H9 (cell line): Measurements from ENCODE around the gene CCR4. TPM values are rescaled to one million over a fixed set of nuclear protein-coding genes. Genes with fewer than 3 reads are reported as not detected.

ENCODE experiments used
- DNase-seq: peaks from one replicate; pipeline ENCODE4 v3.0.0-alpha.2; 2017
- H2AFZ ChIP-seq: one replicate; pipeline ENCODE4 v1.6.1; 2013; ENCODE audit warnings: mild to moderate bottlenecking, low read length, control low read depth, moderate library complexity
- H2AK5ac ChIP-seq: 2 replicates; pipeline ENCODE4 v1.6.1; 2013; ENCODE audit warnings: low read length, control low read depth, mixed read lengths; ENCODE audit not compliant: insufficient read length
- H2BK120ac ChIP-seq: one replicate; pipeline ENCODE4 v1.6.1; 2013; ENCODE audit warnings: low read depth, mild to moderate bottlenecking, low read length, control low read depth, inconsistent platforms; ENCODE audit not compliant: poor library complexity, severe bottlenecking
- H2BK12ac ChIP-seq: 2 replicates; pipeline ENCODE4 v1.6.1; 2013; ENCODE audit warnings: low read length, control low read depth, mixed read lengths, low read depth; ENCODE audit not compliant: insufficient read length
- H2BK15ac ChIP-seq: 2 replicates; pipeline ENCODE4 v1.6.1; 2013; ENCODE audit warnings: low read depth, low read length, control low read depth
- H2BK20ac ChIP-seq: one replicate; pipeline ENCODE4 v1.6.1; 2013; ENCODE audit warnings: low read depth, mild to moderate bottlenecking, low read length, control low read depth, inconsistent platforms; ENCODE audit not compliant: poor library complexity, severe bottlenecking
- H2BK5ac ChIP-seq: 2 replicates; pipeline ENCODE4 v1.6.1; 2013; ENCODE audit warnings: low read length, control low read depth, mixed read lengths; ENCODE audit not compliant: insufficient read length
- H3K14ac ChIP-seq: 2 replicates; pipeline ENCODE4 v1.6.1; 2013; ENCODE audit warnings: low read length, control low read depth; ENCODE audit not compliant: insufficient read depth
- H3K18ac ChIP-seq: 2 replicates; pipeline ENCODE4 v1.6.1; 2013; ENCODE audit warnings: low read depth, mild to moderate bottlenecking, mixed read lengths, low read length, control low read depth; ENCODE audit not compliant: insufficient read length
- H3K23ac ChIP-seq: 2 replicates; pipeline ENCODE4 v1.6.1; 2013; ENCODE audit warnings: low read length, control low read depth, mixed read lengths, low read depth; ENCODE audit not compliant: insufficient read length
- H3K23me2 ChIP-seq: 2 replicates; pipeline ENCODE4 v1.6.1; 2013; ENCODE audit warnings: low read depth, mild to moderate bottlenecking, mixed read lengths, low read length, control low read depth; ENCODE audit not compliant: insufficient read length, poor library complexity, severe bottlenecking
- H3K27ac ChIP-seq: 2 replicates; pipeline ENCODE4 v1.5.1; 2013; ENCODE audit warnings: low read length, control low read depth, mixed read lengths, low read depth; ENCODE audit not compliant: insufficient read length
- H3K27me3 ChIP-seq: 2 replicates; pipeline ENCODE4 v1.6.1; 2013; ENCODE audit warnings: low read length, control low read depth, inconsistent platforms; ENCODE audit not compliant: insufficient read depth
- H3K4ac ChIP-seq: 2 replicates; pipeline ENCODE4 v1.6.1; 2013; ENCODE audit warnings: low read depth, mild to moderate bottlenecking, control low read depth, inconsistent platforms, low read length, moderate library complexity
- H3K4me1 ChIP-seq: 2 replicates; pipeline ENCODE4 v1.6.1; 2013; ENCODE audit warnings: low read length, control low read depth, inconsistent platforms; ENCODE audit not compliant: insufficient read depth
- H3K4me2 ChIP-seq: 2 replicates; pipeline ENCODE4 v1.6.1; 2013; ENCODE audit warnings: low read length, control low read depth, mixed read lengths; ENCODE audit not compliant: insufficient read length, insufficient read depth
- H3K56ac ChIP-seq: 2 replicates; pipeline ENCODE4 v1.6.1; 2013; ENCODE audit warnings: low read depth, mild to moderate bottlenecking, mixed read lengths, low read length, control low read depth; ENCODE audit not compliant: insufficient read length
- H3K79me1 ChIP-seq: 2 replicates; pipeline ENCODE4 v1.6.1; 2013; ENCODE audit warnings: low read depth, mild to moderate bottlenecking, moderate library complexity, low read length, control low read depth, inconsistent platforms; ENCODE audit not compliant: insufficient read depth, poor library complexity, severe bottlenecking
- H3K79me2 ChIP-seq: 2 replicates; pipeline ENCODE4 v1.6.1; 2013; ENCODE audit warnings: low read length, control low read depth, inconsistent platforms; ENCODE audit not compliant: insufficient read depth
- H3K9ac ChIP-seq: 2 replicates; pipeline ENCODE4 v1.6.1; 2013; ENCODE audit warnings: low read length, control low read depth, mixed read lengths; ENCODE audit not compliant: insufficient read length; ENCODE audit errors: extremely low read depth
- H3K9me3 ChIP-seq: one replicate; pipeline ENCODE4 v1.6.1; 2013; ENCODE audit warnings: low read depth, low read length, inconsistent platforms; ENCODE audit not compliant: control insufficient read depth
- H3T11ph ChIP-seq: one replicate; pipeline ENCODE4 v1.6.1; 2013; ENCODE audit warnings: mild to moderate bottlenecking, low read length, control low read depth, inconsistent platforms
- H4K20me1 ChIP-seq: one replicate; pipeline ENCODE4 v1.6.1; 2013; ENCODE audit not compliant: control insufficient read depth, insufficient read length, insufficient read depth
- H4K5ac ChIP-seq: 2 replicates; pipeline ENCODE4 v1.6.1; 2013; ENCODE audit warnings: low read depth, mild to moderate bottlenecking, mixed read lengths, low read length, control low read depth; ENCODE audit not compliant: insufficient read length
- H4K8ac ChIP-seq: replicated peaks from 2 replicates; pipeline ENCODE4 v1.6.1; 2013; ENCODE audit warnings: low read length, control low read depth, mixed read lengths, low read depth; ENCODE audit not compliant: insufficient read length
- H4K91ac ChIP-seq: 2 replicates; pipeline ENCODE4 v1.6.1; 2013; ENCODE audit warnings: low read depth, mild to moderate bottlenecking, moderate library complexity, mixed read lengths, low read length, control low read depth; ENCODE audit not compliant: insufficient read length
- H3K27ac Mint-ChIP-seq, 3 experiments: 2 replicates in 2 of 3; 3 replicates in 1 of 3; pipeline ENCODE4 v1.8.0; 2020 to 2021; ENCODE audit warnings: mixed read lengths in 3 of 3, mild to moderate bottlenecking in 1 of 3, moderate library complexity in 1 of 3
- H3K27me3 Mint-ChIP-seq: 2 replicates; pipeline ENCODE4 v1.8.0; 2021; ENCODE audit warnings: low read depth, mild to moderate bottlenecking, moderate library complexity, mixed read lengths
- H3K36me3 Mint-ChIP-seq, 3 experiments: 2 replicates in 2 of 3; 3 replicates in 1 of 3; pipeline ENCODE4 v1.8.0; 2020 to 2021; ENCODE audit warnings: low read depth in 3 of 3, mixed read lengths in 3 of 3; ENCODE audit not compliant: insufficient read depth in 1 of 3
- H3K4me1 Mint-ChIP-seq, 2 experiments: 2 replicates each; pipeline ENCODE4 v1.8.0; 2020; ENCODE audit warnings: mixed read lengths in 2 of 2
- H3K4me3 Mint-ChIP-seq, 2 experiments: 2 replicates in 1 of 2; 3 replicates in 1 of 2; pipeline ENCODE4 v1.8.0; 2020 to 2021; ENCODE audit warnings: mild to moderate bottlenecking in 2 of 2, mixed read lengths in 2 of 2, moderate library complexity in 1 of 2
- H3K9me3 Mint-ChIP-seq, 2 experiments: 2 replicates in 1 of 2; 3 replicates in 1 of 2; pipeline ENCODE4 v1.8.0; 2020; ENCODE audit warnings: mild to moderate bottlenecking in 2 of 2, mixed read lengths in 2 of 2, moderate library complexity in 1 of 2
- CTCF ChIP-seq: fragments of 200-600 bp; sonication (generic); conservative IDR thresholded peaks from 3 replicates; pipeline ENCODE4 v1.8.0; 2021; ENCODE audit warnings: antibody characterized with exemption, mild to moderate bottlenecking
- WGBS: extraction: QIAGEN DNeasy Blood & Tissue Kit; methylation state at CpG from one replicate; pipeline ENCODE4 v1.1.7; 2013; ENCODE audit warnings: missing lambda C conversion rate, low lambda C conversion rate, mixed read lengths; ENCODE audit not compliant: insufficient read length; ENCODE audit errors: extremely low coverage; 5-methylcytosine and 5-hydroxymethylcytosine counted together
- total RNA-seq: library from RNA; stranded (reverse); gene quantifications from 2 replicates; pipeline ENCODE4 v1.2.1, GENCODE V29; 2021

The CCR4 gene
- total RNA-seq, 1 experiment from 2014 or later, result 0.07 TPM

- no peak overlapping the region for H3K27ac Mint-ChIP-seq
- H3K27me3 ChIP-seq, result no peaks in the 10 kb centered on the region; the same call in 1 of the 2 replicates
- H2BK15ac ChIP-seq, result no peak overlapping the region
- H3K9ac ChIP-seq, result no peak overlapping the region
- no peak overlapping the region for H3T11ph ChIP-seq
- H3K9me3 ChIP-seq, result no peaks in the 10 kb centered on the region
- H2AFZ ChIP-seq, result no peak overlapping the region
- H3K27me3 Mint-ChIP-seq, result no peaks in the 10 kb centered on the region; the same call in 1 of the 2 replicates
- no peak overlapping the region for H4K8ac ChIP-seq
- no peak overlapping the region for H4K5ac ChIP-seq
- H3K23ac ChIP-seq, result no peak overlapping the region
- H3K4me1 ChIP-seq, result no peaks in the 10 kb centered on the region
- H3K27ac ChIP-seq, result no peak overlapping the region
- no peak overlapping the region for H3K4me2 ChIP-seq
- no peaks in the 10 kb centered on the region for H3K23me2 ChIP-seq
- H2BK120ac ChIP-seq, result no peak overlapping the region
- H3K4me1 Mint-ChIP-seq, result no peaks in the 10 kb centered on the region
- H3K4me3 Mint-ChIP-seq, result no peak overlapping the region
- H4K91ac ChIP-seq, result no peak overlapping the region
- TF ChIP-seq CTCF, result no peak
- no peak overlapping the region for H3K18ac ChIP-seq
- H3K79me2 ChIP-seq, result no peaks in the 10 kb centered on the region
- no peak overlapping the region for H2BK5ac ChIP-seq
- peak; percentile 0 for DNase-seq
- no peak overlapping the region for H2BK12ac ChIP-seq
- no peak overlapping the region for H2BK20ac ChIP-seq
- H3K9me3 Mint-ChIP-seq, result peaks cover 0 to 2% of the 10 kb centered on the region in 2 experiments; a peak in 2 of 5 replicates
- no CpG with 5 or more reads among the region's 7 CpGs for WGBS
- H3K36me3 Mint-ChIP-seq, result no peaks in the 10 kb centered on the region; a peak in 1 of 7 replicates
- H3K79me1 ChIP-seq, result no peaks in the 10 kb centered on the region
- H3K4ac ChIP-seq, result no peak overlapping the region
- no peak overlapping the region for H2AK5ac ChIP-seq
- H3K56ac ChIP-seq, result no peak overlapping the region
- H3K14ac ChIP-seq, result no peak overlapping the region
- H4K20me1 ChIP-seq, result no peaks in the 10 kb centered on the region
Measured at GRCh38 chr3:32922078-32922477, 29.4 kb upstream of the CCR4 start.
